ENCODE measurements around the gene C2CD2L. TPM values are rescaled to one million over a fixed set of nuclear protein-coding genes. Genes with fewer than 3 reads are reported as not detected.

C2CD2L gene
- total and polyA plus RNA-seq, 2 donors (not counting 3 experiments of a cell fraction or from before 2014, with no cell fraction given) = 9.1 to 10.4 TPM

DNA sequence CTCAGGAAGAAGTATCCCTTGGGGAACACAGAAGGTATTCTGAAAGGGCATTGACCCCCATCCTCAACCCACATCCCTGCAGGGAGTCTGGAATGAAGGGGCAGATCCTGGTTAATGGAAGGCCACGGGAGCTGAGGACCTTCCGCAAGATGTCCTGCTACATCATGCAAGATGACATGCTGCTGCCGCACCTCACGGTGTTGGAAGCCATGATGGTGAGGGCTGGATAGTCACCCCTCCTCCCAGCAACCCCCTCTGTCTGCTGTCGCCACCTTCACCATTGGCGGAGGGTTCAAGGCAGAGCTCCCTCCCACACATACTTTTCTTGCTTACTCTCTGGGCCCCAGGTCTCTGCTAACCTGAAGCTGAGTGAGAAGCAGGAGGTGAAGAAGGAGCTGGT, 47.0 kb downstream of the C2CD2L start:
- TF ChIP-seq EZH2 (IDR thresholded peaks at IDR 0.05; ENCODE audit: borderline replicate concordance, low read depth, low read length, severe bottlenecking) (no peak), POLR2AphosphoS5 (IDR thresholded peaks at IDR 0.05; ENCODE audit: insufficient read depth, low read depth, low read length) (no peak), JUN (IDR thresholded peaks at IDR 0.05; ENCODE audit: borderline replicate concordance, insufficient read depth, insufficient read length, low read depth) (no peak), FOS (IDR thresholded peaks at IDR 0.05; ENCODE audit: borderline replicate concordance, insufficient read depth, low read length) (no peak), POLR2A (IDR thresholded peaks at IDR 0.05; ENCODE audit: low read depth, low read length) (no peak), MYC (IDR thresholded peaks at IDR 0.05; ENCODE audit: low read depth, low read length) (no peak), GATA2 (IDR thresholded peaks at IDR 0.05; ENCODE audit: insufficient read depth, insufficient read length, low read depth, low read length) (no peak)
- TF ChIP-seq, protein P1, sequence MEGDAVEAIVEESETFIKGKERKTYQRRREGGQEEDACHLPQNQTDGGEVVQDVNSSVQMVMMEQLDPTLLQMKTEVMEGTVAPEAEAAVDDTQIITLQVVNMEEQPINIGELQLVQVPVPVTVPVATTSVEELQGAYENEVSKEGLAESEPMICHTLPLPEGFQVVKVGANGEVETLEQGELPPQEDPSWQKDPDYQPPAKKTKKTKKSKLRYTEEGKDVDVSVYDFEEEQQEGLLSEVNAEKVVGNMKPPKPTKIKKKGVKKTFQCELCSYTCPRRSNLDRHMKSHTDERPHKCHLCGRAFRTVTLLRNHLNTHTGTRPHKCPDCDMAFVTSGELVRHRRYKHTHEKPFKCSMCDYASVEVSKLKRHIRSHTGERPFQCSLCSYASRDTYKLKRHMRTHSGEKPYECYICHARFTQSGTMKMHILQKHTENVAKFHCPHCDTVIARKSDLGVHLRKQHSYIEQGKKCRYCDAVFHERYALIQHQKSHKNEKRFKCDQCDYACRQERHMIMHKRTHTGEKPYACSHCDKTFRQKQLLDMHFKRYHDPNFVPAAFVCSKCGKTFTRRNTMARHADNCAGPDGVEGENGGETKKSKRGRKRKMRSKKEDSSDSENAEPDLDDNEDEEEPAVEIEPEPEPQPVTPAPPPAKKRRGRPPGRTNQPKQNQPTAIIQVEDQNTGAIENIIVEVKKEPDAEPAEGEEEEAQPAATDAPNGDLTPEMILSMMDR (IDR thresholded peaks at IDR 0.05; ENCODE audit: extremely low read depth in 1 of 2, insufficient read depth in 1 of 2, low read depth in 1 of 2, low read length in 2 of 2) = no peak
- TF ChIP-seq, protein P2, sequence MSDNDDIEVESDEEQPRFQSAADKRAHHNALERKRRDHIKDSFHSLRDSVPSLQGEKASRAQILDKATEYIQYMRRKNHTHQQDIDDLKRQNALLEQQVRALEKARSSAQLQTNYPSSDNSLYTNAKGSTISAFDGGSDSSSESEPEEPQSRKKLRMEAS (IDR thresholded peaks at IDR 0.05; ENCODE audit: insufficient read depth, insufficient read length) = no peak
- intact Hi-C loops (cut with micrococcal nuclease) = loop anchor here (10.0 kb wide), 1 partner anchor 311 kb away; no protein-coding TSS in a partner anchor

More for the DNA sequence above, 47.0 kb downstream of the C2CD2L start:
- FAIRE-seq (no peak), DNase-seq (ENCODE audit: low read depth, low spot score) (no peak)
- Histone ChIP-seq H3K4me1 (ENCODE audit: control insufficient read depth, extremely low read depth, insufficient read depth, low read length) (peaks cover 3% of the 10 kb centered on the region), H3K79me2 (ENCODE audit: control insufficient read depth, insufficient read depth, low read length) (no peaks in the 10 kb centered on the region), H3K27ac (ENCODE audit: insufficient read depth, low read depth, low read length) (no peak overlapping the region), H2AFZ (ENCODE audit: low read depth, low read length) (no peak overlapping the region), H3K9me3 (replicated peaks; ENCODE audit: control insufficient read depth, insufficient read depth, low read length) (no peaks in the 10 kb centered on the region), H3K4me3 (replicated peaks in 1 of 3; ENCODE audit: insufficient read depth in 1 of 3, low read depth in 1 of 3, low read length in 3 of 3) (no peak overlapping the region), H3K36me3 (ENCODE audit: control insufficient read depth in 2 of 2, extremely low read depth in 1 of 2, insufficient read depth in 2 of 2, low read length in 2 of 2) (no peaks in the 10 kb centered on the region), H3K9ac (replicated peaks; ENCODE audit: extremely low read depth, insufficient read depth, low read length) (no peak overlapping the region), H3K9me1 (replicated peaks; ENCODE audit: control insufficient read depth, extremely low read depth, insufficient read depth, low read length) (no peaks in the 10 kb centered on the region), H3K27me3 (ENCODE audit: control insufficient read depth in 2 of 2, insufficient read depth in 2 of 2, low read length in 2 of 2) (no peaks in the 10 kb centered on the region), H3K4me2 (ENCODE audit: insufficient read depth, low read length) (no peak overlapping the region), H4K20me1 (replicated peaks; ENCODE audit: control insufficient read depth, extremely low read depth, insufficient read depth, low read length) (no peaks in the 10 kb centered on the region)
- dilution Hi-C loops (cut with MboI; ENCODE audit: extremely low pct_ligation_motif_present, low sequenced_read_pairs) = no loop called here
- no TSS peak for BruUV-seq (replicated peaks)
- POLR2A ChIA-PET = interaction anchor here (0.7 kb wide), 1 partner anchor 9 kb away, joined by 3 read pairs; no protein-coding TSS in a partner anchor
- CTCF ChIA-PET = interaction anchor here (0.7 to 1.8 kb wide), 4 partner anchors 10 to 168 kb away, joined by 3 to 9 read pairs (median 3); no protein-coding TSS in a partner anchor
